Neural crest cell (in vitro differentiated cells): Measurements from ENCODE around the gene KRT76. TPM values are rescaled to one million over a fixed set of nuclear protein-coding genes. Genes with fewer than 3 reads are reported as not detected.

Experiments used
- DNase-seq: peaks from one replicate; pipeline ENCODE4 v3.0.0; 2021; ENCODE audit warnings: low read depth, mixed read lengths, low spot score
- H3K27ac Mint-ChIP-seq: one replicate; pipeline ENCODE4 v1.8.0; 2021; ENCODE audit warnings: mild to moderate bottlenecking, mixed read lengths; ENCODE audit not compliant: unreplicated experiment
- H3K27me3 Mint-ChIP-seq: 2 replicates; pipeline ENCODE4 v1.8.0; 2021; ENCODE audit warnings: low read depth, mild to moderate bottlenecking, mixed read lengths
- H3K36me3 Mint-ChIP-seq: 2 replicates; pipeline ENCODE4 v1.8.0; 2021; ENCODE audit warnings: low read depth, mild to moderate bottlenecking, mixed read lengths
- H3K4me1 Mint-ChIP-seq: 2 replicates; pipeline ENCODE4 v1.8.0; 2021; ENCODE audit warnings: mixed read lengths
- H3K4me3 Mint-ChIP-seq: one replicate; pipeline ENCODE4 v1.8.0; 2021; ENCODE audit warnings: mild to moderate bottlenecking, mixed read lengths
- H3K9me3 Mint-ChIP-seq: 2 replicates; pipeline ENCODE4 v1.8.0; 2021; ENCODE audit warnings: mixed read lengths
- total RNA-seq: library from RNA; stranded (reverse); gene quantifications from 2 replicates; pipeline ENCODE4 v1.2.1, GENCODE V29; 2021
- TF ChIP-seq, protein P1 (sequence below): fragments of 200-600 bp; sonication (generic); conservative IDR thresholded peaks from 2 replicates; pipeline ENCODE4 v1.5.0; 2021; ENCODE audit warnings: antibody characterized with exemption, mild to moderate bottlenecking

Gene KRT76
- total RNA-seq, 1 donor from 2014 or later, result not detected

DNA sequence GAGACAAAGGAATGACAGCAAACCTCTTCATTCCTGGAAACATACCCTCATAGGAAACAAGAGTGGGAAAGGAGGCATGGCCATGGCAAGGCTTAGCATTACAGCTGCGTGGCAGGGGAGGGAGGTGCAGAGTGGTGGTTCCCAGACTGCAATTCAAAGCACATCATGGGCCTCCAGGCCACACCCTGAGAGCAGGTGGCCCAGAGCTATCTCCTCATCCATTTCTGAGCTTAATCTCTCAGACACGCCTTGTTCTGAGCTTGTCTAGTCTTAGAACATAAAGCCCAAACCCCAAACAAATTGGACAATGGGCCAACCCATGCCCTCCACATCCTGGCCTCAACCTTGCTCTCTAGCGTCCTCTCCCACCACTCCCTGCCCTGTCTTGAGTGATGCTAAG is 24.6 kb upstream of the KRT76 start:
- Mint-ChIP-seq H3K36me3 (no peaks in the 10 kb centered on the region), H3K27ac (no peak overlapping the region)

DNA sequence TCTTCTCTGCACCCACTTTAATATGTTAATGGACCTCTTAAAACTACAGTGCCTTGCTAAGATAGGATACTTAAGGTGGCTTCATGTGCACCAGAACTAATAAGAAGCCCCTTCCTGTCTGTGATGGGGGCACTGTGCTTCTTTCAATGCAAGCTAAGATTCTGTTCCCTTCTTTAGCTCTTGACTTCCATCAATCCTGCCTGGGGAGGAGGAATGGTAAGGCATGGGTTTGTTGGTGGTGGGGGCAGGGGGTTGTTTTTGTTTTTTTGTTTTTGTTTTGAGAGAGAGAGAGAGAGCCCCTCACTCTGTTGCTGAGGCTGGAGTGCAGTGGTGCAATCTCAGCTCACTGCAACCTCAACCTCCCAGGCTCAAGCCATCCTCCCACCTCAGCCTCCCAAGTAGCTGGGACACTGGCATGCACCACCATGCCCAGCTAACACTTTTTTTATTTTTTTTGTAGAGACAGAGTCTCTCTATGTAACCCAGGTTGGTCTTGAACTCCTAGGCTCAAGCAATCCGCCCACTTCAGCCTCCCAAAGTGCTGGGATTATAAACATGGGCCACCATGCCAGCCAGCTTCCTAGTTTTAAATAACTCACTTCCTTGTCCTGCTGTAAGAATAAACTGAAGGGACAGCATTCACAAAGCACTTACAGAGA is 23.2 kb upstream of the KRT76 start:
- no peak overlapping the region for H3K27ac Mint-ChIP-seq
- no peaks in the 10 kb centered on the region for H3K9me3 Mint-ChIP-seq
- TF ChIP-seq, protein P1, sequence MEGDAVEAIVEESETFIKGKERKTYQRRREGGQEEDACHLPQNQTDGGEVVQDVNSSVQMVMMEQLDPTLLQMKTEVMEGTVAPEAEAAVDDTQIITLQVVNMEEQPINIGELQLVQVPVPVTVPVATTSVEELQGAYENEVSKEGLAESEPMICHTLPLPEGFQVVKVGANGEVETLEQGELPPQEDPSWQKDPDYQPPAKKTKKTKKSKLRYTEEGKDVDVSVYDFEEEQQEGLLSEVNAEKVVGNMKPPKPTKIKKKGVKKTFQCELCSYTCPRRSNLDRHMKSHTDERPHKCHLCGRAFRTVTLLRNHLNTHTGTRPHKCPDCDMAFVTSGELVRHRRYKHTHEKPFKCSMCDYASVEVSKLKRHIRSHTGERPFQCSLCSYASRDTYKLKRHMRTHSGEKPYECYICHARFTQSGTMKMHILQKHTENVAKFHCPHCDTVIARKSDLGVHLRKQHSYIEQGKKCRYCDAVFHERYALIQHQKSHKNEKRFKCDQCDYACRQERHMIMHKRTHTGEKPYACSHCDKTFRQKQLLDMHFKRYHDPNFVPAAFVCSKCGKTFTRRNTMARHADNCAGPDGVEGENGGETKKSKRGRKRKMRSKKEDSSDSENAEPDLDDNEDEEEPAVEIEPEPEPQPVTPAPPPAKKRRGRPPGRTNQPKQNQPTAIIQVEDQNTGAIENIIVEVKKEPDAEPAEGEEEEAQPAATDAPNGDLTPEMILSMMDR, result no peak
- H3K4me1 Mint-ChIP-seq, result no peaks in the 10 kb centered on the region
- no peaks in the 10 kb centered on the region for H3K36me3 Mint-ChIP-seq
- H3K27me3 Mint-ChIP-seq, result peaks cover 3% of the 10 kb centered on the region
- no peak for DNase-seq
- no peak overlapping the region for H3K4me3 Mint-ChIP-seq

More for the DNA sequence above, 24.6 kb upstream of the KRT76 start:
- H3K27me3 Mint-ChIP-seq, result peaks cover 3% of the 10 kb centered on the region
- no peak for DNase-seq
- H3K4me1 Mint-ChIP-seq, result no peaks in the 10 kb centered on the region
- TF ChIP-seq, protein P1, result no peak
- no peaks in the 10 kb centered on the region for H3K9me3 Mint-ChIP-seq
- no peak overlapping the region for H3K4me3 Mint-ChIP-seq

DNA sequence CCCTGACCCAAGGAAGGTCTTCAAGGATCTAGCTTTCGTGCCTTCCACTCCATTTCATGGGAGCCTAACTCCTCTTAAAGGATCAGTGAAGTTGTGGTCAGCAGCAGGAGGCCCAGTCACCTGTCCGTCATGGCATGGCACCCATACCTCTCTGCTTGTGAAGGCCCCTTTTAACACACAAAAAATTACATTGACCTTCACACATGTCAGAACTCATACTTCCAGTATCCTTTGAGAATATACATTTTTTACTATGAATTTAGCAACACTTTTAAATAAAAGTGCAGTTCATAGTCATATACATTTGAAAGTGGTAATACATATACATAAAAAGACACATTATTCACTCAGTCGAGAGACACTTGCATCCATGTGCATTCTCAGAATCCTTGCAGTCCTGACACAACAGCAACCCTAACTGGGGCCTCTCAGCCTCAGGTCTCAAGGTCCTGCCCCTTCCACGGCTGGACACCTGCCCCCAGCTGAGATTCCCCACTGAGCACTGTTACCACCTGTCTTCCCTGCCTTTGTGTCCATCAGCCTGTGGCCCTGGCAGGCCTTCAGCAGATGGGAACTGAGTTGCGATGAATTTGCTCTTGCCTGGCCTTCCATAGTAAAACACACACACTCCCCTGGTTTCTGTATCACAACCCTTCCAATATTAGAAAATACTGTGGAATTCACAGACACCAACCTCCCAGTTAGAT is 22.5 kb upstream of the KRT76 start:
- Mint-ChIP-seq H3K36me3 (no peaks in the 10 kb centered on the region), H3K27ac (no peak overlapping the region), H3K9me3 (no peaks in the 10 kb centered on the region), H3K4me3 (no peak overlapping the region), H3K4me1 (no peaks in the 10 kb centered on the region), H3K27me3 (peaks cover 3% of the 10 kb centered on the region)
- DNase-seq, result no peak
- TF ChIP-seq, protein P1, result no peak

DNA sequence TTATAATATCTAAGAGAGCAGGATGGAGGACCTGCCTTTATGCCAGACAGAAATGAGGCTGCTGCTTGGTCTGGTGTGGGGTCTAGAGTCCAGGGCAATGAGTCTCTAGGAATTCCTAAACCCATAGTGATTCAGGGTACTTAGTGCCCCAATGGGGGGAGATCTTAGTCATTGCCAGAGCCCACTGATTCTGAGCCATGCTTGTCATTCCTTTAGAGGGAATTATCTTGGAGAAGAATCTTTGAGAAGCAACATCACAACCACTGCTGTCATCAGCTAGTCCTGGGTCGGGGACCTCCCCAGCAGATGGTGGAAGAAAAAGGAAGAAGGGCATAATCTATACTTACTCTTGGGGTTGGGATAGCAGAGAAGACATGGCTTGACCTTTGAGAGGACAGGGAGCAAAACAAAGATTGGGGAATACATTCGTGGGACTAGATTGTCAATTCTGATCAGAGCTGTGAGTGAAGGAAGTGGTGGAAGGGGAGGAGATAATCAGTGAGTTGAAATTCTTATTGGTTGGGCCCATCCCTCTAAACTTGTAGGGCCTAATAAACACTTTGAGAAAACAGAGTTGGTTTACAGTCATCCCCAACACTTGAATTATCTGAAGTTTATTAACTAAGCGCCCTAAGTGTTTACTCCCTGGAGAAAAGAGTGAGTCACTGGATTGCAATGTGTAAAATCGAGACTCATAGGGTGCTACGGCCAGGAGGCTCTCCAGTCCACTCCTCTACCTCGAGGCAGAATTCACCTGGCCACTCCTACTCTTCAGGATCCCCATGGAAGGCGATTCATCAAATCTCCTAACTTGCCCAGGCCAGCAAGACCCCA is 21.7 kb upstream of the KRT76 start:
- Mint-ChIP-seq H3K4me1 (no peaks in the 10 kb centered on the region), H3K27ac (no peak overlapping the region), H3K4me3 (no peak overlapping the region), H3K9me3 (no peaks in the 10 kb centered on the region), H3K36me3 (no peaks in the 10 kb centered on the region), H3K27me3 (peaks cover 2% of the 10 kb centered on the region)
- TF ChIP-seq, protein P1, result no peak
- DNase-seq, result no peak

DNA sequence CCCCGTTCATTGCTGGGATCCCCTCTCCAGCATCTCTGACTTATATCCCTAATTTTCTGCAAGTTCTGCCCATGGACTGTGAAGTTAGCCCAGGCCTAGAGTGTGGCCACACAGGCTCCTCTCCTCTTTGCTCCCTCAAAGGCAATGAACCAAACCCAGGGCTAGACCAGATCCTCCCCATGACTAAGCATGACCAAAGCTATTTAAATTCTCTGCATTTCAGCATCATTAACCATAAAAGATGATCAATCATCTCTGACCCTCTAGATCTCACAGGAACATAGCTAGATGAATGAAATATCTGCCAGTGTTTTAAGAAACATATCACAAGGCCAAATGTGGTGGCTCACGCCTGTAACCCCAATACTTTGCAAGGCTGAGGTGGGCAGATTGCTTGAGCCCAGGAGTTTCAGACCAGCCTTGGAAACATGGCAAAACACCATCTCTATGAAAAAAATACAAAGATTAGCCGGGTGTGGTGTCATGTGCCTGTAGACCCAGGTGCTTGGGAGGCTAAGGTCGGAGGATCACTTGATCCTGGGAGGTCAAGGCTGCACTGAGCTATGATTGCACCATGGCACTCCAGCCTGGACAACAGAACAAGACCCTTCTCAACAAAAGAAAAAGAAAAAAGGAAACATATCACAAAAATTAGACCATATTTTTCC is 21.0 kb upstream of the KRT76 start:
- Mint-ChIP-seq H3K4me3 (no peak overlapping the region), H3K4me1 (no peaks in the 10 kb centered on the region), H3K9me3 (no peaks in the 10 kb centered on the region), H3K27ac (no peak overlapping the region), H3K27me3 (no peaks in the 10 kb centered on the region), H3K36me3 (no peaks in the 10 kb centered on the region)
- DNase-seq, result no peak
- TF ChIP-seq, protein P1, result no peak
